MM.1S (cell line): ENCODE results near the gene ATAD3A.
"Not testable (repeated sequence)": the region's sequence is repeated elsewhere in the genome, so short reads cannot be mapped to it uniquely, and the experiment has no call there.

Experiments used
- DNase-seq: peaks from one replicate; pipeline ENCODE4 v3.0.0-alpha.2; 2015
- H2AFZ ChIP-seq: fragments of 300-600 bp; sonication (generic); 2 replicates; pipeline ENCODE4 v1.6.0; 2016; ENCODE audit warnings: antibody characterized with exemption, low read length
- H3F3A ChIP-seq: fragments of 300-600 bp; sonication (generic); 2 replicates; pipeline ENCODE4 v1.6.1; 2016; ENCODE audit warnings: mild to moderate bottlenecking, antibody characterized with exemption, low read length, moderate library complexity, mixed read lengths; ENCODE audit not compliant: insufficient read depth
- H3K27ac ChIP-seq: fragments of 300-600 bp; sonication (generic); 2 replicates; pipeline ENCODE4 v1.5.1; 2016; ENCODE audit warnings: mild to moderate bottlenecking, low read length
- H3K27me3 ChIP-seq: fragments of 300-600 bp; sonication (generic); replicated peaks from 2 replicates; pipeline ENCODE4 v1.6.0; 2016; ENCODE audit warnings: low read length; ENCODE audit not compliant: insufficient read depth
- H3K36me3 ChIP-seq: fragments of 300-600 bp; sonication (generic); replicated peaks from 2 replicates; pipeline ENCODE4 v1.6.1; 2016; ENCODE audit warnings: mild to moderate bottlenecking, low read length, mixed read lengths; ENCODE audit not compliant: insufficient read depth
- H3K4me1 ChIP-seq: fragments of 300-600 bp; sonication (generic); 2 replicates; pipeline ENCODE4 v1.6.1; 2016; ENCODE audit warnings: low read length, mixed read lengths
- H3K4me2 ChIP-seq: fragments of 300-600 bp; sonication (generic); 2 replicates; pipeline ENCODE4 v1.6.0; 2016; ENCODE audit warnings: low read depth, low read length
- H3K4me3 ChIP-seq: fragments of 300-600 bp; sonication (generic); 2 replicates; pipeline ENCODE4 v1.5.1; 2016; ENCODE audit warnings: low read length, mixed read lengths
- H3K79me2 ChIP-seq: fragments of 300-600 bp; sonication (generic); 2 replicates; pipeline ENCODE4 v1.6.1; 2016; ENCODE audit warnings: mixed run types, low read length, mixed read lengths
- H3K9ac ChIP-seq: fragments of 300-600 bp; sonication (generic); 2 replicates; pipeline ENCODE4 v1.6.1; 2016; ENCODE audit warnings: low read length, mixed read lengths
- H3K9me2 ChIP-seq: fragments of 300-600 bp; sonication (generic); replicated peaks from 2 replicates; pipeline ENCODE4 v1.6.1; 2016; ENCODE audit warnings: mild to moderate bottlenecking, low read length, mixed read lengths; ENCODE audit not compliant: insufficient read depth
- H3K9me3 ChIP-seq: fragments of 300-600 bp; sonication (generic); replicated peaks from 2 replicates; pipeline ENCODE4 v1.6.1; 2016; ENCODE audit warnings: mild to moderate bottlenecking, low read length, mixed read lengths; ENCODE audit not compliant: insufficient read depth
- H4K20me1 ChIP-seq: fragments of 300-600 bp; sonication (generic); 2 replicates; pipeline ENCODE4 v1.6.1; 2016; ENCODE audit warnings: mild to moderate bottlenecking, low read length, moderate library complexity, mixed read lengths; ENCODE audit not compliant: insufficient read depth
- EZH2 ChIP-seq: fragments of 300-600 bp; sonication (generic); optimal IDR thresholded peaks from 2 replicates; pipeline ENCODE3; 2017; ENCODE audit warnings: low read depth, mild to moderate bottlenecking, antibody characterized with exemption, low read length, mixed read lengths
- EZH2phosphoT487 ChIP-seq: fragments of 300-600 bp; sonication (generic); IDR thresholded peaks from 2 replicates; pipeline ENCODE4 v1.6.1; 2018; ENCODE audit warnings: antibody characterized with exemption, low read length
- TF ChIP-seq, protein P1 (sequence below): fragments of 300-600 bp; sonication (generic); IDR thresholded peaks from 2 replicates; pipeline ENCODE4 v1.5.1; 2016; ENCODE audit warnings: antibody characterized with exemption, low read length, mixed read lengths

Gene ATAD3A

DNA sequence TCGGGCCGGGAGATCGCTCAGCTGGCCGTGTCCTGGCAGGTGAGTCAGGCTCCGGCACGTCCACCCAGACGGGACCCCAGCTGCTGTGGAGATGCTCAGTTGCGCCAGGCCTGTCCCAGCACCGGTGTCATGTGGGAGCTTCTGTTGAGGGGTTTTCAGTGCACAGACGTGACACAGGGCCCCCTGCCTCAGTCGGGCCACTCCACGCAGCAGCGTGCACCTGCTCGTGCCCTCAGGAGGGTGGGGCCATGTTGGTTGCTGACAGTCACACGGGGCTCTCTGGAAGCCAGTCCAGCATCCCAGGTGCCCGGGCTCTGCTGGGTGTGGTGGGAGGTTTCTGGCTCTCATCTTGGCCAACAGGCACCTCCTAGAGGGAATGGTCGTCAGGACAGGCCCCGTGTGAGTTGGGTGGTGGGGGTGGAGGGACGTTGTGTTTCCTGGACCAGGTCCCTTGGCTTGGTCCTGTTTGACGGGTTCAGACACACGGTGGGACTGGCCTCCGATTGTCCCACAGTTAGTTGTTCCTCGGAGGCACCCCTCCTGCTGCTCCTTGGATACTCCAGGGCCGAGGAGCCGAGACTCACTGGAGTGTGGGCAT lies 21.2 kb upstream of the ATAD3A start:
- H4K20me1 ChIP-seq = no peaks in the 10 kb centered on the region
- no peak overlapping the region for H3K27ac ChIP-seq
- H3K9ac ChIP-seq = no peak overlapping the region
- TF ChIP-seq, protein P1, sequence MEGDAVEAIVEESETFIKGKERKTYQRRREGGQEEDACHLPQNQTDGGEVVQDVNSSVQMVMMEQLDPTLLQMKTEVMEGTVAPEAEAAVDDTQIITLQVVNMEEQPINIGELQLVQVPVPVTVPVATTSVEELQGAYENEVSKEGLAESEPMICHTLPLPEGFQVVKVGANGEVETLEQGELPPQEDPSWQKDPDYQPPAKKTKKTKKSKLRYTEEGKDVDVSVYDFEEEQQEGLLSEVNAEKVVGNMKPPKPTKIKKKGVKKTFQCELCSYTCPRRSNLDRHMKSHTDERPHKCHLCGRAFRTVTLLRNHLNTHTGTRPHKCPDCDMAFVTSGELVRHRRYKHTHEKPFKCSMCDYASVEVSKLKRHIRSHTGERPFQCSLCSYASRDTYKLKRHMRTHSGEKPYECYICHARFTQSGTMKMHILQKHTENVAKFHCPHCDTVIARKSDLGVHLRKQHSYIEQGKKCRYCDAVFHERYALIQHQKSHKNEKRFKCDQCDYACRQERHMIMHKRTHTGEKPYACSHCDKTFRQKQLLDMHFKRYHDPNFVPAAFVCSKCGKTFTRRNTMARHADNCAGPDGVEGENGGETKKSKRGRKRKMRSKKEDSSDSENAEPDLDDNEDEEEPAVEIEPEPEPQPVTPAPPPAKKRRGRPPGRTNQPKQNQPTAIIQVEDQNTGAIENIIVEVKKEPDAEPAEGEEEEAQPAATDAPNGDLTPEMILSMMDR = no peak
- TF ChIP-seq EZH2 (no peak), EZH2phosphoT487 (no peak)
- H2AFZ ChIP-seq = no peak overlapping the region
- H3K4me2 ChIP-seq = no peak overlapping the region
- H3K4me1 ChIP-seq = no peaks in the 10 kb centered on the region
- no peaks in the 10 kb centered on the region for H3K27me3 ChIP-seq
- peaks cover 13% of the 10 kb centered on the region; the same call in 1 of the 2 replicates for H3K36me3 ChIP-seq
- no peak overlapping the region for H3K4me3 ChIP-seq
- no peaks in the 10 kb centered on the region for H3K9me2 ChIP-seq
- H3F3A ChIP-seq = no peaks in the 10 kb centered on the region
- DNase-seq = no peak
- no peaks in the 10 kb centered on the region for H3K79me2 ChIP-seq
- H3K9me3 ChIP-seq = no peaks in the 10 kb centered on the region

DNA sequence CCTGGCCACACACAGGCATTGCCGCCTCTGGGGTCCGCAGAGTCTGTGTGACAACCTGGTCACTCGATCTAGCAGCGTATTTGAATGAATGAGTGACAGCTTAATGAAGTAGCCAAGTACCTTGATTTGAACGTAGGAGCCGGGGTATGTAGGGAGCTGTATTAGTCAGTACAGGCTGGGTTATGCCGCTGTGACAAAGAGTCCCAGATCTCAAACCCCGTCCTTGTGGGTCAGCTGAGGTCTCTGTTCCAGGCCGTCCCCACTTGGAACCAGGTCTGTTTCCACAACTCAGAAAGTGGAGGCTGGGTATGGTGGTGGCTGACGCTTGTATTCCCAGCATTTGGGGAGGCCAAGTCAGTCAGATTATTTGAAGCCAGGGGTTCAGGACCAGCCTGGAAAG lies 20.4 kb upstream of the ATAD3A start:
- H3K36me3 ChIP-seq = peaks cover 13% of the 10 kb centered on the region; the same call in 1 of the 2 replicates
- H3K27ac ChIP-seq = no peak overlapping the region
- no peak overlapping the region for H3K4me2 ChIP-seq
- no peaks in the 10 kb centered on the region for H3K27me3 ChIP-seq
- no peak overlapping the region for H2AFZ ChIP-seq
- H3K9ac ChIP-seq = no peak overlapping the region
- H3K9me2 ChIP-seq = no peaks in the 10 kb centered on the region
- no peaks in the 10 kb centered on the region for H3K79me2 ChIP-seq
- no peaks in the 10 kb centered on the region for H3K4me1 ChIP-seq
- H3K4me3 ChIP-seq = no peak overlapping the region
- H4K20me1 ChIP-seq = no peaks in the 10 kb centered on the region
- no peaks in the 10 kb centered on the region for H3F3A ChIP-seq
- DNase-seq = no peak
- TF ChIP-seq EZH2phosphoT487 (no peak), EZH2 (no peak)
- TF ChIP-seq, protein P1 = no peak
- no peaks in the 10 kb centered on the region for H3K9me3 ChIP-seq

DNA sequence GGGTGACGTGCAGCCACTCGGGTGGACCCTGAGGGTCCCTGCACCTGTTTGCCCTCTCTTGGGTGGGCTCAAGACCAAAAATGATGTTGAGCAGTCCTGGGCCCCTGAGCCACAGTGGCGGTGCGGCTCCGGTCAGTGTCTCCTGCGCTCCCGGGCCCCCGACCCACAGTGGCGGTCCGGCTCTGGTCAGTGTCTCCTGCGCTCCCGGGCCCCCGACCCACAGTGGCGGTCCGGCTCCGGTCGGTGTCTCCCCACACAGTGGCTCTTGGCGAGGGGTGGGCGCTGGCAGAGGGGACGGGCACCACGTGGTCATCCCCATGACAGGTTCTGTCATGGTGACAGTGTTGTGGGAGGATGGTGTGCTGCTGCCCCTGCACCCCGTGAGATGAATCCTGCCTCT lies 17.7 kb upstream of the ATAD3A start:
- H3K4me1 ChIP-seq, H3K9me3 ChIP-seq, H3K27ac ChIP-seq, H3K27me3 ChIP-seq, H3F3A ChIP-seq, H2AFZ ChIP-seq, H3K36me3 ChIP-seq, H3K4me2 ChIP-seq, H3K9me2 ChIP-seq, H4K20me1 ChIP-seq, DNase-seq, H3K79me2 ChIP-seq, H3K4me3 ChIP-seq, H3K9ac ChIP-seq: not testable (repeated sequence)

DNA sequence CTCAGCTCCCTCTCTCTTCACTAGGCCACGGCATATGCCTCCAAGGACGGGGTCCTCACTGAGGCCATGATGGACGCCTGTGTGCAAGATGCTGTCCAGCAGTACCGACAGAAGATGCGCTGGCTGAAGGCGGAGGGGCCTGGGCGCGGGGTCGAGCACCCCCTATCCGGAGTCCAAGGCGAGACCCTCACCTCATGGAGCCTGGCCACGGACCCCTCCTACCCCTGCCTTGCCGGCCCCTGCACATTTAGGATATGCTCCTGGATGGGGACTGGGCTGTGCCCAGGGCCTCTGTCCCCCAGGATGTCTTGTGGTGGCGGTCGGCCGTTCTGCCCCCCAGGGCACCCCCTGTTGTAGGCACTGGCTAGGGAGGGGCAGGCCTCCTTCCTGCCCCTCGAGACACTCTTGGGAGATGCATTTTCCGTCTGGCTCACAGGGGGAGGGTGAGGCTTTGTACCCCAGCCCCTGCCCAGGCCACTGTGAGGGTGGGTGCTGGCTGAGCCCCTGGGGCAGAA lies 16.4 kb upstream of the ATAD3A start:
- not testable (repeated sequence) for H3K9me3 ChIP-seq, H3K4me2 ChIP-seq, H3K27me3 ChIP-seq, DNase-seq, H3K27ac ChIP-seq, H3K9ac ChIP-seq, H3K4me1 ChIP-seq, H3K9me2 ChIP-seq, H2AFZ ChIP-seq, H3K79me2 ChIP-seq, H3K36me3 ChIP-seq, H3K4me3 ChIP-seq, H4K20me1 ChIP-seq, H3F3A ChIP-seq
